NT2/D1 (cell line): ENCODE measurements around the gene ALKBH2.

Experiments used
- SUZ12 ChIP-seq: IDR thresholded peaks from 2 replicates; pipeline ENCODE4 v1.6.1; 2011; ENCODE audit not compliant: insufficient read length, insufficient read depth; ENCODE audit errors: extremely low read depth
- YY1 ChIP-seq: IDR thresholded peaks from 2 replicates; pipeline ENCODE4 v1.6.1; 2011; ENCODE audit not compliant: insufficient read length, insufficient read depth
- ZNF274 ChIP-seq: IDR thresholded peaks from 2 replicates; pipeline ENCODE4 v1.6.1; 2011; ENCODE audit warnings: mild to moderate bottlenecking, low read depth, low read length

- TF ChIP-seq SUZ12 (no peak), ZNF274 (no peak), YY1 (no peak)
These were observed 21.4 kb upstream of the ALKBH2 start for GRCh38 chr12:109114644-109115043.
